ENCODE results near the gene FBLN2.

The FBLN2 gene

DNA sequence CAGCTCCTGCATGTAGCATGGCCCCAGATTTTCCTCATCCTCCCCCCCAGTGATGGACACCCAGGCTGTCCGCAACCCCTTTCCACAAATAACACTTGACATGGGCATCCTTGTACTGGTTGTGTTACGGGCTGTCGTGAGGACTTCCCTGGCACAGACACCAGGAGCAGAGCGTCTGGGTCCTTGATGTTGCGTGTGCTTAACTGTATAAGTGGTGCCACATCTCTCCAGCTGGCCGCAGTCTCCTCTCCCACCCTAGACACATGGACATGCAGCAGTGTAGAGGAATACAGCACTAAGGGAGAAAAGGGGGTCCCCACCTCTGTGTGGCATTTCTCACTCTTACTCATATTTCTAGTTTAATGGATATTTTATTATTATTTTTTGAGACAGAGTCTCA lies 56.6 kb downstream of the FBLN2 start:
- no peak for DNase-seq (ENCODE audit: low read depth, low spot score)

DNA sequence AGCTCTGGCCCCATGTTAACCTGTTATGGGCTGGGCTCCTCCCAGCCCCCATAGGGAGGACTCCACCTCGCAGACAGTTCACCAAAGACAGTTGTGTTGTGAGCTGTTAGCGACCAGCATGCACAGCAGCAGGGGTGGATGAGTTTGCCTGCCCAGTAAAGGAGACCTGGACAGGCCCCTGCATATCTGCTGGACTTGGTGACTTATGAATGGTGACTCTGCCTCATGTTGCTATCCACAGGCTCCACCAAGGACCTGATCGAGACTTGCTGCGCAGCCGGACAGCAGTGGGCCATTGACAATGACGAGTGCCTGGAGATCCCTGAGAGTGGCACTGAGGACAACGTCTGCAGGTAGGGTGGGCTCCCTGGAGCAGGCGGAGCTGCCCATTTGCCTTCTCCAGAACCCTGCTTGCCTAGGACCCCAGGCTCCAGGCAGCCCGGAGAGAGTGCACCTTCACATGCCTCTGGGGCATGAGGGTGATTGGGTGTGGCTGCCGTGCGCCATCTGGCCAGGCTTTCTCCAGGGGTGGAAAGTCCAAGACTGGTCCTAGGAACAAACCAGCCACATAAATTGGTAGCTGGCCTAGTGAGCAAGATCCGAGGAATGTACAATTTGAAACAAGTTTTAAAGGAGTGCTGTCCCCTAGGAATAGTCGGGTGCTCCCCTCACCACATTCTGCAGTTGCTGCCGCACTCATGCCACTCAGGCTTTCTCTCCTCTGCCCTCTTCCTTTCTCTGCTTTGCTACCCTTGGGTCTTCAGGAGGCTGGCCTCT lies 59.1 kb downstream of the FBLN2 start:
- no peak for DNase-seq (ENCODE audit: low read depth, low spot score)

DNA sequence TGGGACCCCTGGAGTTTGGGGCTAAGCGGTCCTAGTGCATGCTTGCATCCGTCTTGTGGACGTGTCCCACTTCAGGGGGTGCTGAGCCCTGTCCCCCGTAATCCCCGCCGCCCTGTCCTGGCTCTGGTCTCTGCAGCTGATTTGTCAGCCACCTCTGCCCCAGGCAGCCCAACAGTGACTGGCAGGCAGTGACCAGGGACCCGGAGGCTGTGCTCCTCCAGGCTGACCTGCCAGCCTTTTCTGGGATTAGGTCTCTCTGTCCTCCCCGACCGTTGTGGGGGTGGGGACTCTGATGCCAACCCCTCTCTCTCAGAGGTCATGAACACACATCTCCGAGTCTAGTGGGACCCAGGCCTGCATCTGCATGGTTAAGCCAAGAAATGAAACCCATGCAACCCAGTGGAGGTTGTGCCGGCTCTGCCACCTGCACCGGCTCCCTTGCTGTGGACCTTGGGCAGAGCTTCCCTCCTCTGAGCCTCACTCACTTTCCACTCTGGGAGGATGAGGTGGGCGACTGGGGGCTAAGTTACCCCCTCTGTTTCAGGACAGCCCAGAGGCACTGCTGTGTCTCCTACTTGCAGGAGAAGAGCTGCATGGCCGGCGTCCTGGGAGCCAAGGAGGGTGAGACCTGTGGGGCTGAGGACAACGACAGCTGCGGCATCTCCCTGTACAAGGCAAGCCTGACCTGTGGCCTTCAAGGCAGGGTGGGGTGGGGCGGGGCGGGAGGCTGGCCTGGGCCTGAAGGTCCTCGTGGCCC lies 60.2 kb downstream of the FBLN2 start:
- DNase-seq (ENCODE audit: low read depth, low spot score) = no peak

DNA sequence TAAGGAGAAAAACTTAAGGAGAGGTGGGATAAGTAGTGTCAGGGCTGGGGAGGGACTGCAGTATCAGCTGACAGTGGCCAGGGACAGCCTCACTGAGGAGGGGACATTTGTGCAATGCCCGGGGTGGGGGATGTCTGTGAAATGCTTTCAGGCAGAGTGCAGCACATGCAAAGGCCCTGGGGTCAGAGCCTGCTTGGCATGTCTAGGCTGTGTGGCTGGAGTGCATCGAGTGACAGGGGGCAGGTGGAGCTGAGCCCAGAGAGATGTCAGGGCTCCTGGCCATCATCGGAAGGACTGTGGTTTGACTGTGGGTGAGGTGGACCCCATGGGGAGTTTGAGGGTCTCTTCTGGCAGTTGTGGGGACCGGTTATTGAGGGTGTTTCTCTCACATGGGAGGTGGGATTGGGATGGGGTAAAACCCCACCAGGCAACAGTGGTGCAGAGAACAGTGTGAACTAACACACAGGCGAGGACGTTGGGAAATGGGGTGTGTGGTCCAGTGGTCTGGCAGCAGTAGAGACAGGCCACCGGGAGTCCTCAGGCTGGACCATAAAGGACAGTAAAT lies 61.2 kb downstream of the FBLN2 start:
- DNase-seq (ENCODE audit: low read depth, low spot score) = no peak

DNA sequence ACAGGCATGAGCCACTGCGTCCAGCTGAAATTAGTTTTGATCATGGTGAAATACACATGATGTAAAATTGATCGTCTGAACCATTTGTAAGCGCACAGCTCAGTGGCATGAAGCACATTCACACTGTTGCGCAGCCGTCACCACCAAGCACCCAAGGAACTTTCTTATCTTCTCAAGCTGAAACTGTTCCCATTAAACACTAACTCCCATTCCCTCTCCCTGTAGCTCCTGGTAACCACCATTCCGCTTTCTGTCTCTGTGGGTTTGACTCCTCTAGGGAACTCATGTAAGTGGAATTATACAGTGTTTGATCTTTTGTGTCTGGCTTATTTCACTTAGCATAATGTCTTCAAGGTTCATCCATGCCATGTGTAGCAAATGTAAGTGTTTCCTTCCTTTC lies 62.3 kb downstream of the FBLN2 start:
- no peak for DNase-seq (ENCODE audit: low read depth, low spot score)

DNA sequence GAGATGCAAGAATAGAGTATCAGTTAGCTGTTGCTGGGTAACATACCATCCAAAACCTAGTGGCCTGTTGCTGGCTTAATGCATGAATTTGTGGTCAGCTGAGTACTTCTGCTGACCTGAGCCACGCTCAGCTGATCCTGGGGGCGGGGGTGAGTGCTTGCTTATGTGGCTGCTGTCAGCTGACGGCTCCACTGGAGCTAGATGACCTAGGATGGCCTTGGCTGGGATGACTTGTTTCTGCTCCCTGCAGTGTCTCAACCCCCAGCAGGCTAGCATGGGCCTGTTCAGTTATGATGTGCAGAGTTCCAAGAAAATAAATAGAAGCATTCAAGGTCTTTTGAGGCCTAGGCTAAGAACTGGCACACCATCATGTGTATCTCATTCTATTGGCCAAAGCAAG lies 63.9 kb downstream of the FBLN2 start:
- no peak for DNase-seq (ENCODE audit: low read depth, low spot score)

DNA sequence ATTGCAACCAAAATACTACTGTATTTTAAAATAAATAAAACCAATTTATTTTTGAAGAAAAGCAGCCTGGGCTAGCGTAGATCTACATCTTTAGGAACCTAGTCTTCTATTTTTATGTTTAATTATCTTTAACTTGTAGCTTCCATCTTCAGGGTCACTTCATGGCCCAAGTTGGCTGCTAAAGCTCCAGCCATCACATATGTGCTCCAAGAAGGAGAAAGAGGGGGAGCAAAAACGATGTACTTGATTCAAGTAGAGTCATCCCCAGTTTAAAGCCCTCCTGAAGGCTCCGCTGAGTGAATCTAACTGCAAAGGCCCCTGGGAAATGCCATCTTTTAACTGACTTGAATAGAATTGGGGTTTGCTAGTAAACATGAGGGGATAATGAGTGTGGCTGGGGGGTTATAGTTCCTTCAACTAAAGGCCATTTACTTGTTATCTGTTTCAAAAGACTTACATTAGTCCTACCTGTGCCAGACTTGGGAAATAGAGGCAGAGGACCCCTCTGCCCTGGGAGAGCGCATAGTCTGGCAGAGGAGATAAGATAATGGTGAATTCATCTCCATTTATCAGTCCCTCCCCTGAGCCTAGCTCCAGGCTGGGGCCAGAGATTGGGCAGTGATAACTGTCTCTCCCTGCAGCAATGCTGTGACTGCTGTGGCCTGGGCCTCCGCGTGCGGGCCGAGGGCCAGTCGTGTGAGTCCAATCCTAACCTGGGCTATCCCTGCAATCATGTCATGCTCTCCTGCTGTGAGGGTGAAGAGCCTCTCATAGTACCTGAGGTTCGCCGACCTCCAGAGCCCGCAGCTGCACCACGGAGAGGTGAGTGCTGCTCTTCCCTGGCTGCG lies 64.6 kb downstream of the FBLN2 start:
- no peak for DNase-seq (ENCODE audit: low read depth, low spot score)

DNA sequence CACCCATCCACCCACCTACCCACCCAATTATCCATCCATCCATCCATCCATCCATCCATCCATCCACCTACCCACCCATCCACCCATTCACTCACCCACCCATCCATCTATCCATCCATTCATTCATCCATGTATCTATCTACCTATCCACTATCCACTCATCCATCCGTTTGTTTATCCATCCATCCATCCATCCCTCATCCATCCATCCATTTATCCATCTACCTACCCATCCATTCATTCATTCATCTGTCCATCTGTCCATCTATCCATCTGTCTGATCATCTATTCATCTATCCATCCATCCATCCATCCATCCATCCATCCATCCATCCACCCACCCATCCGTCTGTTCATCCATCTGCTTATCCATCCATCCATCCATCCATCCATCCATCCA lies 65.7 kb downstream of the FBLN2 start:
- DNase-seq (ENCODE audit: low read depth, low spot score) = no peak

DNA sequence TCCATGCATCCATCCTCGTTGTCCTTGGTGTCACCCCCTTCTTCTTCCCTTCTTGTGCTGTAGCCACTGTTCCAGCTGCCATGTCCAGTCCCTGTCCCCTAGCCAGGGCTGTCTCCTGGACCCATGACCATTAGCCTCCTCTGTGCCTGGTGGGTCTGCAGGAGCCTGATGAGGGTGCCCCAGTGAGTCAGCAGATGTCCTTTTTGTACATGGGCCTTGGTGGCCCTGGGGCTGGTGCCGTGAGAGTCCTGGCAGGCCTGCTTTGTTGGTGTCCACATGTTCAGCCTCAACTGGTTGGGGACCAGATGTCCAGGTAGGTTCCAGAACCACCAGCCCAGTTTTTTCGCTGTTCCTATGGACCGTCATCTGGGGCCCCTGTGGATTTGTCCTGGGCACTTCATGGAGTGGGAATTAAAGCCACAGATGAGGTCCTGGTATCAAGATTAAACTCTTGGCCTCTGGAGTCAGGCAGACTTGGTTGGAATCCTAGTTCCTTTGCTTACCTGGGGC lies 66.1 kb downstream of the FBLN2 start:
- DNase-seq (ENCODE audit: low read depth, low spot score) = no peak

DNA sequence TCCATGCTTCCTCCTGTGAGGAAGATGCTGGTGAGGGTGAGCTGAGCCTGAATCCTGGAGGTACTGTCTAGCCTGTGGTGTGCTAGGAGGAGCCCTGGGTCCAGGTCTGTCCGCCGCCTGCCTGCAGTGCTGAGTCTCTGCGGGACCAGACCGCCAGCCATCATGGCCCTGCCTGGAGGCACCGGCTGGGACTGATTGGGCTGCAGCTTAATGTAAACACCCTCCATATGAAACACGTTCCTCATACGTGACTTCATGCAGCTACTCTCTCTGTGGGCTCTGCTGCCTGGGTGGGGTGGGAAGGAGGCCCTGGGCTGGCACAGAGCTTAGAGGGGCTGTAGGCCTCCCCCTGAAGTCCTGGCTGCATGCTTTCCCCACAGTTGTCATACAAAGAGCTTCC lies 67.4 kb downstream of the FBLN2 start:
- no peak for DNase-seq (ENCODE audit: low read depth, low spot score)

DNA sequence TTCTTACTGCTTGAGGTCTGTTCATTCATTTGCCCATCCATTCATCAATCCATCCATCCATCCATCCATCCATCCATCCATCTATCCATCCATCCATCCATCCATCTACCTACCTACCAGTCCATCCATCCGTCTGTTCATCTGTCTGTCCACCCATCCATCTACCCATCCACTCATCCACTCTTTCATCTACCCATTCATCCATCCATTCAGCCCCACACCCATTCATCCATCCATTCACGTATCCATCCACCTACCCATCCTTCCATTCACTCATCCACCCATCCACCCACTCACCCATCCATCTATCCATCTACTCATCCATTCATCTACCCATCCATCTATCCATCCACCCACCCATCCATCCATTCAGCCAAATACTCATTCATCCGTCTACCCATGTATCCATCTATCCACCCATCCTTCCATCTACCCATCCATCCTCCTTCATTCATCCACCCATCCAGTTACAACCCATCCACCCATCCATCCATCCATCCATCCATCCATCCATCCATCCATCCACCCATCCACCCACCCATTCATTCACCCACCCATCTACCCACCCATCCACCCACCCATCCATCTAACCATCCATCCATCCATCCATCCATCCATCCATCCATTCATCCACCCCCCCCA lies 68.3 kb downstream of the FBLN2 start:
- no peak for DNase-seq (ENCODE audit: low read depth, low spot score)

DNA sequence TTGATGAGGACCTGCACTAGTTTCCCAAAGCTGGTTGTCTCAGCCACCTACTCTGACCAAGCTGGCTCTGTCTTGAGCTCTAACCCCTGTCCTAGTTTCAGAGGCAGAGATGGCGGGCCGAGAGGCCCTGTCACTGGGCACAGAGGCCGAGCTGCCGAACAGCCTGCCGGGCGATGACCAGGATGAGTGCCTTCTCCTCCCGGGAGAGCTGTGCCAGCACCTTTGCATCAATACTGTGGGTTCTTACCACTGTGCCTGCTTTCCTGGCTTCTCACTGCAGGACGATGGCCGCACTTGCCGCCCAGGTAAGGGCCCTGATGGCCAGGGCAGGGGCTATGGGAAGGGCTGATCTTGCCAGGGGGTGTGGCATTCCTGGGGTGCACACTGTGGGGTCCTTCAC lies 69.1 kb downstream of the FBLN2 start:
- DNase-seq (ENCODE audit: low read depth, low spot score) = no peak

DNA sequence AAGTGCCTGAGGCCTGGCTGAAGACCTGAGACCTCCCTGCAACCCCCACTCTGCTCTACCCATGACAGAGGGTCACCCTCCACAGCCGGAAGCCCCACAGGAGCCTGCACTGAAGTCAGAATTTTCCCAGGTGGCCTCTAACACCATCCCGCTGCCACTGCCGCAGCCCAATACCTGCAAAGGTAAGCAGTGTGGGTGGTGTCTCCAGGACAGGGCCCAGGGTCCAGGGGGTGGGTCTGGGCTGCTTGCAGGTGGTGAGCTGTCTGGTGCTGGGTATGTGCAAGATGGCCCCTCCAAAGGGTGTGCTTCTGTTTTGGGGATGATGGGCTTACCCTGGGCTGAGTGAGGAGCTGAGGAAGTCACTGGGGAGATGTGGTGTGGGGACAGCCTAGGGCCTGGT lies 69.9 kb downstream of the FBLN2 start:
- no peak for DNase-seq (ENCODE audit: low read depth, low spot score)

DNA sequence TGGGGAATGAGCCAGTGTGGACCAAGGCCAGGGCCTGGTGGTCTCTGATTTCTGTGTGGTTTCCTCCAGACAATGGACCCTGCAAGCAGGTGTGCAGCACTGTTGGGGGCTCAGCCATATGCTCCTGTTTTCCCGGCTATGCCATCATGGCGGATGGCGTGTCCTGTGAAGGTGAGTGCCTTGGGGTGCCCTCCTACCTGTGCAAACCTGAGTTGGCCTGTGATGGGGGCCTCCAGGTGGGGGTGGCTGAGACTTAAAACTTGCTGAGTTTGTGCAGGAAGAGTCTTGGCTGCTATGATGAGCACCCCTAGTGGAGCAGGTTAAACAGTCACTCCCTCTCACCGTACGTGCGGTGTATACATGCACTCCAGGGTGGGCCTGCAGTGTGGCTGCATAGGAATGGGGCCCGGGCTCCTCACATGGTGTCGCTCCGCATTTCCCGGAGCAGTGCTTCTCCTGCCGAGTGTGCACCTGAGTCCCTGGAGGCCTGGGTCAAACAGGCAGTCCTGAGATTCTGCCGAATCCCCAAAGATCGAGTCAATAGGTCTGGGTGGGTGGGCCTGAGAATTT lies 70.8 kb downstream of the FBLN2 start:
- DNase-seq (ENCODE audit: low read depth, low spot score) = no peak

DNA sequence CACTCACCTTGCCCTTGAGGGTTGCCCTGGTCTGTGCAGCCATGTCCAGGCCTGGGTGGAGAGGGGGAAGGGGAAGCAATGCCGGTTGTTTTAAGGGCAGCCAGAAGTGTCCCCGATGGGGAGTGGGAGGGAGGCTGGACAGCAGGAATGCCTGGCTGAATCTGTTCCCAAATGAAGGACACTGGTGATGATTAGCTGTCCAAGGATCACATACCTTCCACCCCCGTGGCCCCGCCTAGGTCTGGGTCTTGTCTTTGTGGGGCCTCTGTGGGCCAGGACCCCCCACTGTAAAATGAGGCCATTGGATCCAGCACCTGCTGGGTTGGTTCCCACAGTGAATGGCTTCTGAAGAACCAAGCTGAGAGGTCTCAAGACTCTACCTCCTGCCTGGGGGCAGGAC lies 71.4 kb downstream of the FBLN2 start:
- no peak for DNase-seq (ENCODE audit: low read depth, low spot score)

DNA sequence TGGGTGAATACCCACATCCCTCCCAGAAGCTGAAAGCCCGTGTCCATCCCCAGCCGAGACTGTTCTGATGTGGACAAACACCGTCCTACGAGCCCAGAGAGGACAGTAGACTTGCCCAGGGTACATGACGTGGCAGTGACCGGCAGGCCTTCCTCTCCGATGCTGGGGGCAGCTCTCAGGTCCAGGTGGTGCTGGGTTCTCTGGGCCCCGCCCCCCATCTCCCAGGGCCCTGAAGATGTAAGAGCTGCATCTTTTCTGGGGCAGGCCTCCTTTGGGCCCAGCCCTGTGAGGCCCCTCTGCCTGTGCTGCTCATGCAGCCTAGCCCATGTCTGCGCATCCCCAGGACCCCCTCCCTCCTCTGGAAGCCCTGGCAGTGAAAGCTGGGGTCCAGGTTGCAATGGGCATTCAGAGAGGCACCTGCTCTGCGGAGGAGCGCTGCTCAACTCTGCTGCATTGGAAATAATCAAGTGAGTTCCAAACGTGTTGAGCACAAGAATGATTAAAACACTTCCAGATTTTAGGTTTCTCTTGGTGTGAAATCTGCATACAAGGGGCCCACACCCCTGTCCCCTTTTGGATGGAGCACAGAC lies 71.9 kb downstream of the FBLN2 start:
- no peak for DNase-seq (ENCODE audit: low read depth, low spot score)

DNA sequence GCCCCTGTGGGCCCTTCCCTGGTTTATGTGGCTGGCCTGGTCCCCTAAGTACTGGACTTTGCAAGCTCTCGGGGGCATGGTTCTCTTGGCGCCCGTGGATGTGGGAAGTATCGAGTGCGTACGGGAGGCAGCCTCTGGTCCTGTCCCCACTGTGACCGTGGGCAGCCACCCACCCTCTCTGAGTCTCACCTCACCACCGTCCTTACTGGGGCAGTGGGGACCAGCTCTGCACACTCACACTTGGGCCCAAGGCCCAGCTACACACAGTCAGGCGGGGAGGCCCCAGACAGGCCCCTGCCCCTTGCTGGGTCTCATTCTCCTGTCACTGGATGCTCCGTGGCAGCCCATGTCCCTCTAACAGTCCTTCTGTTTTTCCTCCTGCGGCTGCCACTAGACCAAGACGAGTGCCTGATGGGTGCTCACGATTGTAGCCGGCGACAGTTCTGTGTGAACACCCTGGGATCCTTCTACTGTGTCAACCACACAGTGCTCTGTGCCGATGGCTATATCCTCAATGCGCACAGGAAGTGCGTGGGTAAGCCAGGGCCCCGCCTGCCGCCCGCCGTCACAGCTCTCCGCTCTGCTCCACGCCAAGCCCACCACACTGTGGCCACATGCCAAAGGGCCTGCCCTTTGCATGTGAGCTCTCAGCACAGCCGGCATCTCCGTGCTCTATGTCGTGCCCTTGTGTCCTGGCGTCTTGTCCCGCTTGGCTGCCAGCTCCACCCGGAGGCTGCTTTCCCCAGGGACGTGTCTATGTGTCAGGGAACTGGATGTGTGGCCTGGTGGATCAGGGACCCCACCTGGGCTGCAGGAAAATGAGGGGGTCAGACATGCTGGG lies 72.7 kb downstream of the FBLN2 start:
- DNase-seq (ENCODE audit: low read depth, low spot score) = no peak

DNA sequence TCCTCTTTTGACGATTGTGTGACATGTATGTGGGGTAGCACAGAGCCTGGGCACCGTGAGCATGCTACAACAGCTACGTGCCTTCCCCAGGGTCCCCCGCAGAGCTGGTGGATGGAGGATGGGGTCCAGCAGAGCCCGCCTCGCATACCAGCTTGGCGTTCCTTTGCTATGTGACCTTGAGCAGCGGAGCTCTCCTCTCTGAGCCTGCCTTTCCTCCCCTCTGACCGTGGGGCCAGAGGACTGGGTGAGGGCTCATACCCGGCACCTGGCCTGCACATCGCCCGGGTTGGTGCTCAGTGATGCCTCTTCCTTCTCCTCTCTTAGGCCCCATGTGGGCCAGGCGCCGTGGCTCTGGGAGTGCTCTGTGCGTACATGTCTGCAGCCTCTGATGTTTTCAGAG lies 73.4 kb downstream of the FBLN2 start:
- no peak for DNase-seq (ENCODE audit: low read depth, low spot score)

DNA sequence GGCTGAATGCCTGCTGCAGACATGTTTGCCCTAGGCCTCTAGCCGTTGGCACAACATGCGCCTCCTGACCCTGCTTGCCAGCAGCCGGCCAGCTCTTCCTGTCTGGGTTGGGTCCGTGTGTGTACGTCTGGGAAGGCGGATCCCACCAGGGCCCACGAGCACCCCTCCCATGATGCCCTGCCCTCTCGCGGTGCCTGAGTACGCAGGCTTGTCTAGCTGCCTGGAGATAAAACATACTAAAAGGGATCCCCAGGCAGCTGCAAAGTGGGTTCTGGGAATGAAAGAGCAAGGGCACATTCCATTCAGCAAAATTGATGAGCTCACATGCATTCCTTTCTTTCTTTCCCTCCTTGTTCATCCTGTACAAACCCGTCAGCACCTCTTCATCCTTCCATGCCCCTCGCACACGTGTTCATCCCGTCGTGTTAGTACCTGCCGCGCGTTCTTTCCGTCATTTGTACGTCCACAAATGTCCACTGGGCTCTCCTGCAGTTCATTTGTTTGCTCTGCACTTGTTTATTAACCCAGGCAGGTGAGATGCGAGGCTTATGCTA lies 74.3 kb downstream of the FBLN2 start:
- no peak for DNase-seq (ENCODE audit: low read depth, low spot score)
